SK-N-MC (cell line): Measurements from ENCODE around the gene ARHGAP9.
"Not testable (repeated sequence)": the region's sequence is repeated elsewhere in the genome, so short reads cannot be mapped to it uniquely, and the experiment has no call there.

Source experiments
- DNase-seq: peaks from one replicate; pipeline ENCODE4 v3.0.0-alpha.2; 2011; ENCODE audit warnings: low read depth, low spot score
- H3K27ac ChIP-seq: fragments of 200-600 bp; sonication (generic); 2 replicates; pipeline ENCODE4 v1.5.1; 2016; ENCODE audit warnings: mixed run types
- H3K36me3 ChIP-seq: fragments of 200-600 bp; sonication (generic); 2 replicates; pipeline ENCODE4 v1.6.1; 2017; ENCODE audit warnings: antibody characterized with exemption, low read length, mixed read lengths; ENCODE audit not compliant: insufficient read depth
- H3K4me3 ChIP-seq: fragments of 200-600 bp; sonication (generic); 2 replicates; pipeline ENCODE4 v1.5.1; 2016
- H3K9ac ChIP-seq: fragments of 200-600 bp; sonication (generic); 2 replicates; pipeline ENCODE4 v1.8.0; 2017; ENCODE audit warnings: mixed run types, mixed read lengths; ENCODE audit not compliant: insufficient read length
- H3K9me3 ChIP-seq: fragments of 200-600 bp; sonication (generic); 2 replicates; pipeline ENCODE4 v1.6.1; 2017; ENCODE audit warnings: low read depth, mild to moderate bottlenecking, antibody characterized with exemption, low read length, moderate library complexity, mixed read lengths
- EZH2 ChIP-seq: fragments of 200-600 bp; sonication (generic); IDR thresholded peaks from one replicate; pipeline ENCODE4 v1.6.1; 2017; ENCODE audit warnings: antibody characterized with exemption
- FOXP2 ChIP-seq: optimal IDR thresholded peaks from 2 replicates; pipeline ENCODE3; 2011; ENCODE audit warnings: mild to moderate bottlenecking, moderate library complexity; ENCODE audit not compliant: insufficient read depth; ENCODE audit errors: extremely low read length, control extremely low read depth
- POLR2AphosphoS5 ChIP-seq: IDR thresholded peaks from 2 replicates; pipeline ENCODE4 v1.6.1; 2012; ENCODE audit warnings: mild to moderate bottlenecking, low read depth, low read length, borderline replicate concordance

The ARHGAP9 gene

DNA sequence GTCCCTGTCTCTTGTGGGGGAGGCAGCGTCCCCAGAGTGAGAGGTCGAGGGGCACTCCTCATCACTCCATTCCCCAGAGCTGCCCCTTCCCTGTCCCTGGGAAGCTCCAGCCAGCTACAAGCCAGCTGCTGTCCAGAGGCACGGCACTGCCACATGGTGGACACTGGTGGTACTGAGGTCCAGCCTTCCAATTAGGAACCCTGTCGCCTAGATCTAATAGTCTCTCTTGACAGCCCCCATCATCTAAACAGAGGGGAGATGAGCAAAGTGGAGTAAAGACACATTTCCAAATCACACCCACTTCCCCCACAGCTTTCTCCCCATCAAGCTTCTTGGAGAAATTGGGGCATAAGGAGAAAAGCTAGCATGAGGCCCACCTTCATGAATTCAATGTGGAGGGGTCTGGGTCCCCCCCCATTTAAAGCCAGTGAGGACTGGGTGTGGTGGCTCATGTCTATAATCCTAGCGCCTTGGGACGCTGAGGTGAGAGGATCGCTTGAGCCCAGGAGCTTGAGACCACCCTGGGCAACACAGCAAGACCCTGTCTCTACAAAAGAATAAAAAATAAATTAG lies 26.6 kb downstream of the ARHGAP9 start:
- TF ChIP-seq POLR2AphosphoS5: no peak
- no peak overlapping the region for H3K9ac ChIP-seq
- no peaks in the 10 kb centered on the region for H3K9me3 ChIP-seq
- H3K27ac ChIP-seq: no peak overlapping the region
- no peaks in the 10 kb centered on the region for H3K36me3 ChIP-seq
- H3K4me3 ChIP-seq: no peak overlapping the region
- DNase-seq: no peak

DNA sequence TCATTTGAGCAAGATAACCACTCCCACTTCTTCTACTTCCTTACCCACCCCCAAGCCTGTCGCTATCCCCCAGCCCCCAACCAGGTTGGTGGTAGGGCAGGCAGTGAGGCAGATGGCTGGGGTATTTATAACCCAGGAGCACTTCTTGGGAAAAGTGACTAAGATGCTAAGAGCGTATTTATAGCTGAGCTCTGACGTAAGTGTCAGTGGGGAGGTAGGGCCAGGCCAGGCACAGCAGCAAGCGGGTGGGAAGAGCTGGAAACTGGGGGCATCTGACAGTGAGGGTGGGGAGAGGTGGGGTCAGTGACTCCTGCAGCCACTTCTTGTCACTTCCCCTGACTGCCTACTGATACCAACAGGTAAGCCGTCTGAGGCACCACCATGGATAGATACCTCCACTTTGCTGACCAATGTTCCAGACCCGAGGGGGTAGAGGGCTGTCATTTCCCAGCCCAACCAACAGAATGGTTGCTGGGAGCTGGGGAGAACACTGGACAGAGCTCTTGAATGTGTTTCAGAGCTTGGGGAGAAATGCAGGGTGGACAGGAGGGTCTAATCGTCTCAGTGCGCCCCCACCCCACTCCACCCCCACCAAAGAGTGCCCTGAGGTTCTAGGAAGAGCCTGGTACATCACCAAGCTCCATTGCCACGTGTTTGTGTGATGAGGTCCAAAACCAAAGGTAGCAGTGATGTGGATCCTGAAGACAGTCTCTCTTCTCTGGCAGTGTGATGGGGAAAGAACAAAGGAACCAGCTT lies 27.3 kb downstream of the ARHGAP9 start:
- no peaks in the 10 kb centered on the region for H3K9me3 ChIP-seq
- DNase-seq: no peak
- H3K36me3 ChIP-seq: no peaks in the 10 kb centered on the region
- no peak overlapping the region for H3K9ac ChIP-seq
- TF ChIP-seq EZH2: no peak
- TF ChIP-seq POLR2AphosphoS5: no peak
- TF ChIP-seq FOXP2: no peak
- no peak overlapping the region for H3K27ac ChIP-seq
- no peak overlapping the region for H3K4me3 ChIP-seq

DNA sequence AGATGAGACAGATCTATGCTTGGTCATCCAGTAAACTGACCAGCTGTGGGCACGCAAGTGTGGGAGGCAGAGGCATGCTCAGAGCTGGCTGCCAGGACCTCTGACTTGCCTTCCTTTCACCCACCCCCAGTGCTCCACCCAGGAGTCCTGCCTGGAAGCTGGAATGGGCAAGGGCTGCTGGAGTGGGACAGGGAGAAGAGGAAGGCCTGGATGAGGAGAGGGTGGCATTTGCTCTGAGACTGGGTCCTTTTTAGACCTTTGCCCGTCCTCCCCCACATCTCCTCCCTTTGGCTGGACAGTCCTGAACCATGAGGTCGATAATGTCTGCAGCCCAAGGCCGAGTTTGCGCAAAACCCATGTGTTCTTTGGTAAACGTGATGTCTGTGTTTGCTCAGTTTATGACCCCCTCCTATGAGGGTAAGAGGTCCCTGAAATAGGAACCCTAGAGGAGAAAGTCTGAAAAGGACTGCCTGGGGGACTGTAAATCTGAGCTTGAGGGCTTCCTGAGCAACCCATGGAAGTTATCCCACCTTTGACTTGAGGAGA lies 28.4 kb downstream of the ARHGAP9 start:
- Histone ChIP-seq H3K27ac (no peak overlapping the region), H3K36me3 (no peaks in the 10 kb centered on the region), H3K4me3 (no peak overlapping the region), H3K9me3 (no peaks in the 10 kb centered on the region), H3K9ac (no peak overlapping the region)
- TF ChIP-seq FOXP2 (no peak), EZH2 (no peak), POLR2AphosphoS5 (no peak)
- DNase-seq: no peak

DNA sequence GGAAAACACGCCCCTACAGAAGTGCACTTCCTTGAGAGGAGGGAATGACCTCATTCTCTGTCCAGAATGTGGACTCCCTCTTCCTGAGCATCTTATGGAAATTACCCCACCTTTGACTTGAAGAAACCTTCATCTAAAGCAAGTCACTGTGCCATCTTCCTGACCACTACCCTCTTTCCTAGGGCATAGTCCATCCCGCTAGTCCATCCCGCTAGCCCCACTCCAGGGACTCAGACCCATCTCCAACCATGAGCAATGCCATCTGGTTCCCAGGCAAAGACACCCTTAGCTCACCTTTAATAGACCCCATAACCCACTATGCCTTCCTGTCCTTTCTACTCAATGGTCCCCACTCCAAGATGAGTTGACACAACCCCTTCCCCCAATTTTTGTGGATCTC lies 29.6 kb downstream of the ARHGAP9 start:
- H3K9me3 ChIP-seq: no peaks in the 10 kb centered on the region
- no peaks in the 10 kb centered on the region for H3K36me3 ChIP-seq
- H3K9ac ChIP-seq: no peak overlapping the region
- no peak for DNase-seq
- no peak overlapping the region for H3K4me3 ChIP-seq
- TF ChIP-seq FOXP2 (no peak), EZH2 (no peak), POLR2AphosphoS5 (no peak)
- H3K27ac ChIP-seq: no peak overlapping the region

DNA sequence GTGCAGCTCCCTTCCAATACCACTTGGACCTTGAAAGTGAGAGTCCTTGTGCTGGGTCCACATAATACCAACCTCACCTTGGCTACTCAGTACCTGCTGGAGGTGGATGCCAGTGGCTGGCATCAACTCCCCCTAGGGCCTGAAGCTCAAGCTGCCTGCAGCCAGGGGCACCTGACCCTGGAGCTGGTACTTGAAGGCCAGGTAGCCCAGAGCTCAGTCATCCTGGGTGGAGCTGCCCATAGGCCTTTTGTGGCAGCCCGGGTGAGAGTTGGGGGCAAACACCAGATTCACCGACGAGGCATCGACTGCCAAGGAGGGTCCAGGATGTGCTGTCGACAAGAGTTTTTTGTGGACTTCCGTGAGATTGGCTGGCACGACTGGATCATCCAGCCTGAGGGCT lies 30.3 kb downstream of the ARHGAP9 start:
- DNase-seq: no peak
- H3K27ac ChIP-seq: no peak overlapping the region
- TF ChIP-seq EZH2 (no peak), FOXP2 (no peak), POLR2AphosphoS5 (no peak)

DNA sequence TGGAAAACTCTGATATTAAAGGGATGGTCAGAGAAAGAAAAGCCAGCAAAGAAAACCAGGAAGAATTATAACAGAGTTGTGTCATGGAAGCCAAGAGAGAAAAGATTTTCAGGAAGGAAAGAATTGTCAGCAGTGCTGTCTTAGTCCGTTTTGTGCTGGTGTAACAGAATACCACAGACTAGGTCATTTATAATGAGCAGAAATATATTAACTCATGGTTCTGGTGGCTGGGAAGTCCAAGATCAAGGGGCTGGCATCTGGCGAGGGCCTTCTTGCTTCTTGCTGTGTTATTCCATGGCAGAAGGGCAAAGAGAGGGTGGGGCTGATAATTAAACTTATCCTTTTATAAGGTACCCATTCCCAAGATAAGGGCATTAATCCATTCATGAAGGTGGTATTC lies 31.0 kb downstream of the ARHGAP9 start:
- DNase-seq: no peak
- no peaks in the 10 kb centered on the region for H3K9me3 ChIP-seq
- H3K4me3 ChIP-seq: no peak overlapping the region
- no peak overlapping the region for H3K27ac ChIP-seq
- H3K9ac ChIP-seq: no peak overlapping the region
- no peaks in the 10 kb centered on the region for H3K36me3 ChIP-seq
- TF ChIP-seq EZH2 (no peak), FOXP2 (no peak), POLR2AphosphoS5 (no peak)

More for the DNA sequence above, 30.3 kb downstream of the ARHGAP9 start:
- Histone ChIP-seq H3K36me3 (no peaks in the 10 kb centered on the region), H3K9ac (no peak overlapping the region), H3K9me3 (no peaks in the 10 kb centered on the region), H3K4me3 (no peak overlapping the region)

DNA sequence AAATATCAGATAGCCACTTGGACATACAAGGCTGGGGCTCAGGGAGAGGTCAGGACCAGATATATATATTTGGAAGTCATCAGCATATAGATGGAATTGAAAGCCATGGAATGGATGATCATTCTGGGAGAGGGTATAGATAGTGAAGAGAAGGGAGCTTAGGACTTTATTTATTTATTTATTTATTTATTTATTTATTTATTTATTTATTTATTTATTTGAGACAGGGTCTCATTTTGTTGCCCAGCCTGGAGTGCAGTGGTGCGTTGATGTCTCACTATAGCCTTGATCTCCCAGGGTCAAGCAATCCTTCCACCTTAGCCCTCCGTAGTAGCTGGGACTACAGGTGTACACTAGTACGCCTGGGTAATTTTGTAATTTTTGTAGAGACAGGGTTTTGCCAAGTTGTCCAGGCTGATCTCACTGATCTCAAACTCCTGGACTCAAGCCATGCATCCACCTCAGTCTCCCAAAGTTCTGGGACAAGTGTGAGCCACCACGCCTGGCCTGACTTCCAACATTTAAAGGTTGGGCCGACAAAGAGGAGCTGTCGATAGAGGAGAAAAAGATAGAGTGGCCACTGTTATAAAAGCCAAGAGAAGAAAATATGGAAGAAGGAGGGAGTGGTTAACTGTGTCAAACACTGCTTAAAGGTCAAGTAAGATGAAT lies 33.2 kb downstream of the ARHGAP9 start:
- no peak overlapping the region for H3K9ac ChIP-seq
- TF ChIP-seq FOXP2 (no peak), POLR2AphosphoS5 (no peak), EZH2 (no peak)
- no peak overlapping the region for H3K27ac ChIP-seq
- no peak overlapping the region for H3K4me3 ChIP-seq
- no peaks in the 10 kb centered on the region for H3K9me3 ChIP-seq
- no peak for DNase-seq
- H3K36me3 ChIP-seq: no peaks in the 10 kb centered on the region

DNA sequence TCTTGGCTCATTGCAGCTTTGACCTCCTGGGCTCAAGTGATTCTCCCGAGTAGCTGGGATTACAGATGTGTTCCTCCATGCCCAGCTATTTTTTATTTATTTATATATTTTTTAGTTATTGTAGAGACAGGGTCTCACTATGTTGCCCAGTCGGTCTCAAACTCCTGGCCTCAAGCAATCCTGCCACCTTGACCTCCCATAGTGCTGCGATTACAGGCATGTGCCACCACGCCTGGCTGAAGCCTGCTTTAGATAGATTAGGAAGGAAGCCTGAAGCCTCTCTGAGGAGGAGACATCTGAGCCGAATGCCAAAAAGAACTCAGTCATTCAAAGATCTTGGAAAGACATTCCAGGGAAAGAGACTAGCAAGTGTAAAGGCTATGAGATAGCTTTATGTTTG lies 34.9 kb downstream of the ARHGAP9 start:
- Histone ChIP-seq H3K36me3 (no peaks in the 10 kb centered on the region), H3K4me3 (no peak overlapping the region), H3K27ac (no peak overlapping the region), H3K9ac (no peak overlapping the region), H3K9me3 (no peaks in the 10 kb centered on the region)
- DNase-seq: no peak
- no peak for TF ChIP-seq FOXP2
- no peak for TF ChIP-seq EZH2
- TF ChIP-seq POLR2AphosphoS5: no peak

DNA sequence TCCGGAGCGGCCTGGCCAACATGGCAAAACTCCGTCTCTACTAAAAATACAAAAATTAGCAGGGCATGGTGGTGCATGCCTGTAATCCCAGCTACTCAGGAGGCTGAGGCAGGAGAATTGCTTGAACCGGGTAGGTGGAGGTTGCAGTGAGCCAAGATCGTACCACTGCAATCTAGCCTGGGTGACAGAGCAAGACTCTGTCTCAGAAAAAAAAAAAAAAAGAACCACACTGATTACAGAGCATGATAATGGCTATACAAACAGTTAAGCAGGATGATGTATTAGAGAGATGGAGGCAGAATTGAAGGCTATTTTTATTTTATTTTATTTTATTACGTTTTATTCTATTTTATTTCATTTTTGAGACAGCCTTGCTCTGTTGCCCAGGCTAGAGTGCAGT lies 35.3 kb downstream of the ARHGAP9 start:
- not testable (repeated sequence) for H3K9ac ChIP-seq, H3K27ac ChIP-seq, H3K36me3 ChIP-seq, H3K9me3 ChIP-seq, H3K4me3 ChIP-seq, DNase-seq
